GM19467 (cell line): ENCODE data around the gene ARL8B.
"Not testable (repeated sequence)": the region's sequence is repeated elsewhere in the genome, so short reads cannot be mapped to it uniquely, and the experiment has no call there.

Source experiments
- ATAC-seq: cut with Tn5 transposase; IDR thresholded peaks from one replicate; pipeline ENCODE4 v1.9.1; 2021; ENCODE audit warnings: mild to moderate bottlenecking, moderate library complexity; ENCODE audit not compliant: unreplicated experiment

ARL8B gene

GRCh38 chr3:5122030-5122740 lies at the start of gene ARL8B:
Gene ARL8B, plus strand, starts transcription at chr3:5122292. Its CDS starts 174 bp downstream, at chr3:5122466.
- ATAC-seq, result peak; percentile 98

- ATAC-seq, result no peak
Observed at GRCh38 chr3:5073374-5074085, 48.6 kb upstream of the ARL8B start.

- ATAC-seq, result no peak
Observed at GRCh38 chr3:5078151-5078550, 43.9 kb upstream of the ARL8B start.

GRCh38 chr3:5079761-5080160 lies 42.3 kb upstream of the ARL8B start:
- ATAC-seq, result no peak

GRCh38 chr3:5080779-5081550 lies 41.1 kb upstream of the ARL8B start:
- ATAC-seq, result no peak

- not testable (repeated sequence) for ATAC-seq
Observed at GRCh38 chr3:5081973-5082788, 39.9 kb upstream of the ARL8B start.

GRCh38 chr3:5082789-5083115 lies 39.3 kb upstream of the ARL8B start:
- ATAC-seq, result no peak

GRCh38 chr3:5084224-5084623 lies 37.9 kb upstream of the ARL8B start:
- ATAC-seq, result no peak

GRCh38 chr3:5086708-5087107 lies 35.4 kb upstream of the ARL8B start:
- ATAC-seq, result no peak

- no peak for ATAC-seq
Observed at GRCh38 chr3:5087209-5087608, 34.9 kb upstream of the ARL8B start.

GRCh38 chr3:5090197-5090596 lies 31.9 kb upstream of the ARL8B start:
- ATAC-seq, result no peak

GRCh38 chr3:5092018-5092417 lies 30.1 kb upstream of the ARL8B start:
- no peak for ATAC-seq

GRCh38 chr3:5093731-5094130 lies 28.4 kb upstream of the ARL8B start:
- no peak for ATAC-seq

GRCh38 chr3:5095886-5096285 lies 26.2 kb upstream of the ARL8B start:
- no peak for ATAC-seq

GRCh38 chr3:5096336-5097008 lies 25.6 kb upstream of the ARL8B start:
- ATAC-seq, result no peak

- ATAC-seq, result no peak
Observed at GRCh38 chr3:5098346-5098745, 23.7 kb upstream of the ARL8B start.

GRCh38 chr3:5102532-5102931 lies 19.6 kb upstream of the ARL8B start:
- no peak for ATAC-seq

GRCh38 chr3:5103743-5104142 lies 18.3 kb upstream of the ARL8B start:
- no peak for ATAC-seq

- no peak for ATAC-seq
Observed at GRCh38 chr3:5105050-5105449, 17.0 kb upstream of the ARL8B start.

- ATAC-seq, result not testable (repeated sequence)
Observed at GRCh38 chr3:5106371-5106770, 15.7 kb upstream of the ARL8B start.
